Liver (tissue), 9 donors: ENCODE results near the gene UBALD1. TPM values are rescaled to one million over a fixed set of nuclear protein-coding genes. Genes with fewer than 3 reads are reported as not detected.

ENCODE experiments used
- DNase-seq: peaks from one replicate; pipeline ENCODE4 v3.0.0-alpha.2; 2017; ENCODE audit warnings: low spot score
- H3K27ac ChIP-seq, 2 donors: one replicate each; pipeline ENCODE4 v1.7.0; 2013; ENCODE audit warnings: inconsistent platforms in 2 of 2, low read length in 2 of 2, control low read depth in 1 of 2, low read depth in 1 of 2, mild to moderate bottlenecking in 1 of 2
- H3K27me3 ChIP-seq, 4 donors: one replicate each; pipeline versions ENCODE4 v1.6.1 to v1.7.0; 2013; ENCODE audit warnings: low read length in 3 of 4, inconsistent platforms in 1 of 4, mild to moderate bottlenecking in 1 of 4, moderate library complexity in 1 of 4; ENCODE audit not compliant: control insufficient read depth in 4 of 4, insufficient read depth in 4 of 4
- H3K36me3 ChIP-seq, 4 donors: one replicate each; pipeline versions ENCODE4 v1.6.1 to v1.7.0; 2013; ENCODE audit warnings: low read length in 3 of 4, mild to moderate bottlenecking in 3 of 4, low read depth in 1 of 4, moderate library complexity in 1 of 4; ENCODE audit not compliant: control insufficient read depth in 4 of 4, insufficient read depth in 3 of 4
- H3K4me1 ChIP-seq, 4 donors: one replicate each; pipeline versions ENCODE4 v1.6.1 to v1.7.0; 2013; ENCODE audit warnings: low read length in 3 of 4, mild to moderate bottlenecking in 3 of 4, moderate library complexity in 1 of 4; ENCODE audit not compliant: control insufficient read depth in 4 of 4, insufficient read depth in 4 of 4
- H3K4me3 ChIP-seq, 3 donors: one replicate each; pipeline versions ENCODE4 v1.6.1 to v1.7.0; 2013; ENCODE audit warnings: low read length in 3 of 3, control low read depth in 1 of 3, low read depth in 1 of 3, mild to moderate bottlenecking in 1 of 3
- H3K9ac ChIP-seq, 2 donors: one replicate each; pipeline ENCODE4 v1.7.0; 2013; ENCODE audit warnings: low read length in 2 of 2, mild to moderate bottlenecking in 2 of 2, moderate library complexity in 2 of 2, control low read depth in 1 of 2, low read depth in 1 of 2
- H3K9me3 ChIP-seq, 4 donors: one replicate each; pipeline versions ENCODE4 v1.6.1 to v1.7.0; 2013; ENCODE audit warnings: low read length in 3 of 4; ENCODE audit not compliant: control insufficient read depth in 4 of 4
- ATF3 ChIP-seq: IDR thresholded peaks from 2 replicates; pipeline ENCODE4 v1.6.1; 2016; ENCODE audit warnings: antibody characterized with exemption
- CTCF ChIP-seq: fragments of 150-350 bp; IDR thresholded peaks from 2 replicates; pipeline ENCODE4 v1.5.1; 2017; ENCODE audit warnings: improper control_type of control experiment, low read depth, low read length; ENCODE audit not compliant: missing input control
- EGR1 ChIP-seq, 2 donors: IDR thresholded peaks; 2 replicates each; pipeline ENCODE4 v1.6.1; 2016 to 2018; ENCODE audit warnings: antibody characterized with exemption in 2 of 2, low read depth in 2 of 2
- FOXA1 ChIP-seq: IDR thresholded peaks from 2 replicates; pipeline ENCODE4 v1.6.1; 2016; ENCODE audit warnings: antibody characterized with exemption
- FOXA2 ChIP-seq: IDR thresholded peaks from 2 replicates; pipeline ENCODE4 v1.6.1; 2016; ENCODE audit warnings: antibody characterized with exemption
- GABPA ChIP-seq, 2 donors: IDR thresholded peaks in 1 of 2; conservative IDR thresholded peaks in 1 of 2; 2 replicates each; pipeline ENCODE4 v1.6.1; 2016; ENCODE audit warnings: antibody characterized with exemption in 2 of 2, mild to moderate bottlenecking in 1 of 2, moderate library complexity in 1 of 2
- HNF4A ChIP-seq, 2 donors: conservative IDR thresholded peaks; 2 replicates each; pipeline ENCODE4 v1.6.1; 2016; ENCODE audit warnings: antibody characterized with exemption in 2 of 2, mild to moderate bottlenecking in 2 of 2
- HNF4G ChIP-seq: IDR thresholded peaks from 2 replicates; pipeline ENCODE4 v1.6.1; 2016; ENCODE audit warnings: antibody characterized with exemption
- JUND ChIP-seq, 2 donors: IDR thresholded peaks; 2 replicates each; pipeline ENCODE4 v1.6.1; 2016; ENCODE audit warnings: antibody characterized with exemption in 2 of 2
- NR2F2 ChIP-seq: IDR thresholded peaks from 2 replicates; pipeline ENCODE4 v1.6.1; 2016; ENCODE audit warnings: antibody characterized with exemption
- RAD21 ChIP-seq, 2 donors: IDR thresholded peaks; 2 replicates each; pipeline ENCODE4 v1.6.1; 2016; ENCODE audit warnings: antibody characterized with exemption in 2 of 2, mild to moderate bottlenecking in 2 of 2
- REST ChIP-seq: IDR thresholded peaks from 2 replicates; pipeline ENCODE4 v1.6.1; 2016; ENCODE audit warnings: antibody characterized with exemption, mild to moderate bottlenecking
- RXRA ChIP-seq, 2 donors: IDR thresholded peaks; 2 replicates each; pipeline ENCODE4 v1.6.1; 2017 to 2018; ENCODE audit warnings: antibody characterized with exemption in 2 of 2, mild to moderate bottlenecking in 1 of 2
- SP1 ChIP-seq: IDR thresholded peaks from 2 replicates; pipeline ENCODE4 v1.6.1; 2018; ENCODE audit warnings: antibody characterized with exemption, mild to moderate bottlenecking
- TAF1 ChIP-seq: conservative IDR thresholded peaks from 2 replicates; pipeline ENCODE4 v1.6.1; 2016; ENCODE audit warnings: antibody characterized with exemption, mild to moderate bottlenecking
- ZBTB33 ChIP-seq: IDR thresholded peaks from 2 replicates; pipeline ENCODE4 v1.6.1; 2016; ENCODE audit warnings: antibody characterized with exemption
- WGBS: extraction: QIAGEN DNeasy Blood & Tissue Kit; methylation state at CpG from one replicate; pipeline ENCODE4 v1.1.7; 2013; 5-methylcytosine and 5-hydroxymethylcytosine counted together
- polyA plus RNA-seq, 2 donors: library from polyadenylated mRNA; stranded (reverse) in 1 of 2; unstranded in 1 of 2; fragments of 200-250 nt in 1 of 2; fragments of >200 nt in 1 of 2; fragmentation: Nextera tagmentation in 1 of 2; extraction: Ambion mirVana in 1 of 2; gene quantifications; one replicate each; pipeline versions ENCODE4 v1.2.1 to v1.2.3, GENCODE V29; 2013 to 2015
- total RNA-seq, 2 donors: library from RNA; depleted of rRNA; stranded (reverse); fragments of >200 nt; gene quantifications; one replicate each; pipeline ENCODE4 v1.2.3, GENCODE V29; 2014
- TF ChIP-seq, protein P1 (sequence below): IDR thresholded peaks from 2 replicates; pipeline ENCODE4 v1.6.1; 2016; ENCODE audit warnings: antibody characterized with exemption
- donor health status: healthy.
- donor health status: healthy.
- donor health status: healthy.
- donor health status: healthy.
- donor health status: healthy.

UBALD1 gene
- total and polyA plus RNA-seq, 4 donors = 4.5 to 22.4 (median 7.5) TPM

DNA sequence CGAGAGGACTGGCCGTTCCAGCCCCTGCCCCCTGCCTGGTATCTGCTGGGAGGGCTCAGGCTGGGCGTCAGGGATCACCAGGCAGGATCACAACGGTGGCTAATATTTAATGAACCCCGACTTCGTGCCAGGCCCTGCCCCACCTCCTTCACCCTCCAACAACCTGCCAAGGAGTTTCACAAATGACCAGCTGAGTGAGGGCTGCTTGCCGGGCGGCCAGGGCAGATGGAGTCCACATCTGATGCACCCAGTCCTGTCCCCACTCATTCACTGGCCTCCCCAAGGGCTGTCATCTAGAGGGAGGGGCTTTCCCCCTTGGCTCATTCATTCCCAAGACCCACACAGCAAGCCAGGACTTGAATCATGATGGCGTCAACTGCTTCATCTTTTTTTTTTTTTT is 17.5 kb downstream of the UBALD1 start (continued):
- TF ChIP-seq REST (no peak), RAD21 (IDR thresholded peaks at IDR 0.05) (no peak)

DNA sequence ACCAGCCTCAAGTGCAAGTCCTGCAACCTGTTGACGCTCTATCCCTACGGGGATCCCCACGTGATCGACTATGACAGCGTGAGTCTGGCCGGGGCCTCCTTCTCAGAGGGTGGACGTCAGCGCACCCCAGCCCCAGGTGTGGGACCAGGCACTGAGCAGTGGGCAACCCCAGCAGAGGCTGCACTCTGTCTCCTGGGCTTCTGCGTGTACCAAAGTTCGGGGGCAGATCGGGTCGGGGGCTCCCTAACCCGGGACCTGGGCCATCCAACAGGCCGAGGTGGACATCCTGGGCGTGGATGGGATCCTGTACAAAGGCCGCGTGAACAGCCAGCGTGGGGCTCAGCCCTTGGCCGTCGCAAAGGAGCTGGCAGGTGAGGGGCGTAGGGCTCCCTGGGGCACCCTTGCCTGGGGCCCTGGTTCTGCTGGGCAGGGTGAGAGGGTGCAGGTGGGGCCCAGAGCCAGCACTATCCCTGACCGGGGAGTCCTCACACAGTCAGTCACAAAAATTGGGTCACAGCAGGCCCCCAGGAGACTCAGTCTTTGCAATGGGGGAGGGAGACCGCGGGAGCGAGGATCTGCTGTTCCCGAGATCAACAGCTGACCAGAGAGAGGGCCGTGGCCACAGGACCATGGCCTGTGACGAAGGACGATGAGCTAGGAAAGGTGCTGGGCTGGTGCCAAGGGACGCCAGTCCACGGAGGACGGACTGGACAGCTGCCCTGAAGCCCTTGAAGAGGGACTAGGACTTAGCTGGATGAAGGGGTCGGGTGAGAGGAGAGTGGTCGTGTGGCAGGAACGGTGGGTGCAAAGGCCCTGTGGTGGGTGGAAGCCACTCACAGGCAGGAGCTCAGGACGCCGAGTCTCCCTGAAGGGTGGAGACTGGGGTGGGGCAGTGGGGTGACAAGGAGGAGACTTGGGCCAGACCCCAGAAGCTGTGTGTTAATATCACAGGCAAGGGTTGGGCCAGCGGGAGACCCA is 20.0 kb downstream of the UBALD1 start:
- no peak for TF ChIP-seq RAD21 (IDR thresholded peaks at IDR 0.05)
- TF ChIP-seq HNF4G = no peak
- TF ChIP-seq TAF1 = no peak
- TF ChIP-seq NR2F2 = no peak
- no peak for TF ChIP-seq HNF4A (conservative IDR thresholded peaks at IDR 0.05)
- TF ChIP-seq, protein P1, sequence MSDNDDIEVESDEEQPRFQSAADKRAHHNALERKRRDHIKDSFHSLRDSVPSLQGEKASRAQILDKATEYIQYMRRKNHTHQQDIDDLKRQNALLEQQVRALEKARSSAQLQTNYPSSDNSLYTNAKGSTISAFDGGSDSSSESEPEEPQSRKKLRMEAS = no peak
- no peak for TF ChIP-seq ATF3
- TF ChIP-seq FOXA2 = no peak
- no peak for TF ChIP-seq SP1
- no peaks in the 10 kb centered on the region for H3K36me3 ChIP-seq
- H3K9me3 ChIP-seq = no peaks in the 10 kb centered on the region
- no peak overlapping the region for H3K27ac ChIP-seq
- 92% methylated on average over 38 of the region's 38 CpGs for WGBS
- no peak for DNase-seq
- H3K9ac ChIP-seq = no peak overlapping the region
- H3K4me1 ChIP-seq = peaks cover 0 to 4% (median 0%) of the 10 kb centered on the region in 4 donors
- no peak overlapping the region for H3K4me3 ChIP-seq
- H3K27me3 ChIP-seq = no peaks in the 10 kb centered on the region

- H3K27me3 ChIP-seq = no peaks in the 10 kb centered on the region
- no peak overlapping the region for H3K4me3 ChIP-seq
- H3K27ac ChIP-seq = no peak overlapping the region
- 85% methylated on average over 16 of the region's 16 CpGs for WGBS
- H3K4me1 ChIP-seq = peaks cover 0 to 4% (median 0%) of the 10 kb centered on the region in 4 donors
- peaks cover 0 to 3% (median 0%) of the 10 kb centered on the region in 4 donors for H3K9me3 ChIP-seq
- DNase-seq = no peak
- no peak overlapping the region for H3K9ac ChIP-seq
- no peaks in the 10 kb centered on the region for H3K36me3 ChIP-seq
- TF ChIP-seq FOXA1 (no peak), ZBTB33 (no peak), CTCF (no peak), HNF4G (no peak), ATF3 (no peak), FOXA2 (no peak), RXRA (IDR thresholded peaks at IDR 0.05) (no peak), RAD21 (IDR thresholded peaks at IDR 0.05) (no peak), NR2F2 (no peak), EGR1 (IDR thresholded peaks at IDR 0.05; ENCODE audit: low read depth in 2 of 2) (no peak), GABPA (IDR thresholded peaks at IDR 0.05 in 1 of 2, conservative IDR thresholded peaks at IDR 0.05 in 1 of 2) (no peak), JUND (IDR thresholded peaks at IDR 0.05) (no peak), HNF4A (conservative IDR thresholded peaks at IDR 0.05) (no peak)
These were observed 21.6 kb downstream of the UBALD1 start for GRCh38 chr16:4593086-4593485.
